GM11168 (cell line): ENCODE data around the gene PGM1.

Experiments used
- in situ Hi-C: fragments of 300-500 bp; cut with MboI; formaldehyde crosslinking; loops from one replicate; pipeline ENCODE4 v1.12.0; 2022; ENCODE audit warnings: low sequenced_read_pairs; ENCODE audit not compliant: unreplicated experiment

The PGM1 gene

GRCh38 chr1:63688302-63688890 lies 95.2 kb downstream of the PGM1 start:
- in situ Hi-C loops, result loop anchor here (25.0 kb wide), 3 partner anchors 199 to 549 kb away; no protein-coding TSS in a partner anchor

- in situ Hi-C loops, result loop anchor here (25.0 kb wide), 3 partner anchors 196 to 546 kb away; no protein-coding TSS in a partner anchor
These were observed 97.9 kb downstream of the PGM1 start for GRCh38 chr1:63690966-63691700.

GRCh38 chr1:63691701-63692425 lies 98.7 kb downstream of the PGM1 start:
- in situ Hi-C loops, result loop anchor here (25.0 kb wide), 3 partner anchors 195 to 545 kb away; no protein-coding TSS in a partner anchor

GRCh38 chr1:63693944-63694571 lies 100.8 kb downstream of the PGM1 start:
- in situ Hi-C loops, result loop anchor here (25.0 kb wide), 3 partner anchors 193 to 543 kb away; no protein-coding TSS in a partner anchor

GRCh38 chr1:63698001-63698838 lies 105.0 kb downstream of the PGM1 start:
- in situ Hi-C loops, result loop anchor here (25.0 kb wide), 3 partner anchors 189 to 539 kb away; no protein-coding TSS in a partner anchor

GRCh38 chr1:63701187-63701586 lies 108.0 kb downstream of the PGM1 start:
- in situ Hi-C loops, result no loop called here

GRCh38 chr1:63703701-63704107 lies 110.5 kb downstream of the PGM1 start:
- in situ Hi-C loops, result no loop called here

- in situ Hi-C loops, result no loop called here
These were observed 111.2 kb downstream of the PGM1 start for GRCh38 chr1:63704443-63704842.

- in situ Hi-C loops, result no loop called here
These were observed 111.9 kb downstream of the PGM1 start for GRCh38 chr1:63705078-63705477.

- in situ Hi-C loops, result no loop called here
These were observed 116.1 kb downstream of the PGM1 start for GRCh38 chr1:63709267-63709828.
